Peyer's patch (tissue), 4 donors: ENCODE results near the gene RPS8.

Experiments
- POLR2A ChIP-seq, 2 donors: fragments of 450-650 bp; IDR thresholded peaks; one replicate each; pipeline ENCODE4 v1.5.1; 2017; ENCODE audit warnings: antibody characterized with exemption in 2 of 2, mild to moderate bottlenecking in 2 of 2, moderate library complexity in 2 of 2
- TF ChIP-seq, protein P1 (sequence below), 6 experiments: fragments of 450-650 bp in 4 of 6; fragments of 200-600 bp in 2 of 6; sonication (generic) in 1 of 6; IDR thresholded peaks; one replicate each; pipeline ENCODE4 v1.5.1; 2017 to 2019; ENCODE audit warnings: antibody characterized with exemption in 6 of 6, mild to moderate bottlenecking in 3 of 6, moderate library complexity in 1 of 6

DNA sequence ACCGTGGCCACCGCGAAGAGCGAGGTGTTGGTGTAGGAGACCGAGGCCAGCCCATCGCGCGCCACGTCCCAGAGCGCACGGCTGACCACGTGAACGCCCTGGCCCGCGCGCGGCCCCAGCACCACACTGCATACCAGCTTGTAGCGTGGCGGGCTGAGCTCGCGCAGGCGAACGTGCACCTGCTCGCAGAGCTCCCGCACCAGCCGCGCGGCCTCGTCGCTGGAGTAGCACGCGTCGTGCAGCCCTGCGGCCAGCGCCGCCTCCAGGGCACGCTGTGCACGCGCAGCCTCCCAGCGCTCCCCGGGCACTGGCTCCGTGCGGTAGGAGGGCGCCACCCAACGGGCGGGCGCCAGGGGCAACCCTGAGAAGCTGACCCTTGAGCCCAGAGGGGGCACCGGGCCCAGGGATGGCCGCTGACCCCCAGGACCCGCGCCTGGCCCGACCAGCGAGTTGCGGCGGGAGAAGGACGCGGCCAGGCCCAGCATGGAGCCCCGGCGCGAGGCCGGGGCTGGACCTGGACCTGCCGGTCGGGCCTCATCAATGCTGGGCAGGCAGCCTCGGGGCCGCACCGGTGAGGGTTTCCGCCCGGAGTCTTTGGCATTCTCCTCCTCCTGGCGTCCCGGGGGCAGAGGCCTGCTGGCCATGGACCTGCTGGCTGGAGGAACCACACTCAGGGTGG lies 30.8 kb downstream of the RPS8 start:
- TF ChIP-seq POLR2A (IDR thresholded peaks at IDR 0.05), result no peak
- TF ChIP-seq, protein P1, sequence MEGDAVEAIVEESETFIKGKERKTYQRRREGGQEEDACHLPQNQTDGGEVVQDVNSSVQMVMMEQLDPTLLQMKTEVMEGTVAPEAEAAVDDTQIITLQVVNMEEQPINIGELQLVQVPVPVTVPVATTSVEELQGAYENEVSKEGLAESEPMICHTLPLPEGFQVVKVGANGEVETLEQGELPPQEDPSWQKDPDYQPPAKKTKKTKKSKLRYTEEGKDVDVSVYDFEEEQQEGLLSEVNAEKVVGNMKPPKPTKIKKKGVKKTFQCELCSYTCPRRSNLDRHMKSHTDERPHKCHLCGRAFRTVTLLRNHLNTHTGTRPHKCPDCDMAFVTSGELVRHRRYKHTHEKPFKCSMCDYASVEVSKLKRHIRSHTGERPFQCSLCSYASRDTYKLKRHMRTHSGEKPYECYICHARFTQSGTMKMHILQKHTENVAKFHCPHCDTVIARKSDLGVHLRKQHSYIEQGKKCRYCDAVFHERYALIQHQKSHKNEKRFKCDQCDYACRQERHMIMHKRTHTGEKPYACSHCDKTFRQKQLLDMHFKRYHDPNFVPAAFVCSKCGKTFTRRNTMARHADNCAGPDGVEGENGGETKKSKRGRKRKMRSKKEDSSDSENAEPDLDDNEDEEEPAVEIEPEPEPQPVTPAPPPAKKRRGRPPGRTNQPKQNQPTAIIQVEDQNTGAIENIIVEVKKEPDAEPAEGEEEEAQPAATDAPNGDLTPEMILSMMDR (IDR thresholded peaks at IDR 0.05), result no peak
